SK-N-SH treated with all-trans-retinoic acid at 6 μM for 48 hours (cell line): ENCODE results near the gene YTHDC2.

Experiments
- PPARA ChIP-seq: fragments of 250-450 bp; sonication (Bioruptor Pico); IDR thresholded peaks from 2 replicates; pipeline ENCODE4 v1.5.0; 2020; ENCODE audit warnings: mild to moderate bottlenecking, borderline replicate concordance
- ZFP3 ChIP-seq: fragments of 250-450 bp; sonication (Bioruptor Pico); IDR thresholded peaks from 2 replicates; pipeline ENCODE4 v1.5.0; 2020; ENCODE audit warnings: mild to moderate bottlenecking, moderate library complexity
- TF ChIP-seq, protein P1 (sequence below): fragments of 250-450 bp; sonication (Bioruptor Pico); IDR thresholded peaks from 2 replicates; pipeline ENCODE4 v1.8.0; 2020; ENCODE audit warnings: mild to moderate bottlenecking, moderate library complexity, borderline replicate concordance

DNA sequence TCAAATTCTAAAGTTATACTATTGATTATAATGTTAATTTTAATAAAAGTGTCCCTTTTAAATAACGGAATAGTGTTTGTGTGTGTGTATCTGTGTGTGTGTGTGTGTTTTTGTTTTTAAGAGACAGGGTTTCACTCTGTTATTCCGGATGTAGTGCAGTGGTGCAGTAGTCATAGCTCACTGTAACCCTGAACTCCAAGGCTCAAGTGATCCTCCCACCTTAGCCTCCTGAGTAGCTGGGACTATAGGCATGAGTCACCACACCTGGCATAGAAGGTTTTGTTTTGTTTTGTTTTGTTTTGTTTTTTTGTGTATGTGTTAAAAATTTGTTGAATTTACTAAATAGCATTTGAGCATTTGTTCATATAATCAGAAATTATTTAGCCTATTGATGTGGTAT lies 64.6 kb downstream of the YTHDC2 start:
- no peak for TF ChIP-seq ZFP3 (CRISPR knock-in tag)
- TF ChIP-seq, protein P1, sequence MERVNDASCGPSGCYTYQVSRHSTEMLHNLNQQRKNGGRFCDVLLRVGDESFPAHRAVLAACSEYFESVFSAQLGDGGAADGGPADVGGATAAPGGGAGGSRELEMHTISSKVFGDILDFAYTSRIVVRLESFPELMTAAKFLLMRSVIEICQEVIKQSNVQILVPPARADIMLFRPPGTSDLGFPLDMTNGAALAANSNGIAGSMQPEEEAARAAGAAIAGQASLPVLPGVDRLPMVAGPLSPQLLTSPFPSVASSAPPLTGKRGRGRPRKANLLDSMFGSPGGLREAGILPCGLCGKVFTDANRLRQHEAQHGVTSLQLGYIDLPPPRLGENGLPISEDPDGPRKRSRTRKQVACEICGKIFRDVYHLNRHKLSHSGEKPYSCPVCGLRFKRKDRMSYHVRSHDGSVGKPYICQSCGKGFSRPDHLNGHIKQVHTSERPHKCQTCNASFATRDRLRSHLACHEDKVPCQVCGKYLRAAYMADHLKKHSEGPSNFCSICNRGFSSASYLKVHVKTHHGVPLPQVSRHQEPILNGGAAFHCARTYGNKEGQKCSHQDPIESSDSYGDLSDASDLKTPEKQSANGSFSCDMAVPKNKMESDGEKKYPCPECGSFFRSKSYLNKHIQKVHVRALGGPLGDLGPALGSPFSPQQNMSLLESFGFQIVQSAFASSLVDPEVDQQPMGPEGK (CRISPR knock-in tag), result no peak
- TF ChIP-seq PPARA (CRISPR knock-in tag), result no peak
